Measurements from ENCODE around the gene MRPL24.

MRPL24 gene

GRCh38 chr1:156781585-156782186, 40.8 kb upstream of the MRPL24 start:
- CTCF ChIA-PET = interaction anchor here (0.9 to 3.1 kb wide), 15 partner anchors 9 to 109 kb away, joined by 3 to 22 read pairs (median 7); partner anchors contain the start of genes ISG20L2, METTL25B and NTRK1
- no peak for DNase-seq (ENCODE audit: low read depth, low spot score)
- H3K4me3 ChIP-seq (ENCODE audit: low read depth, low read length) = no peak overlapping the region
- no peak for TF ChIP-seq CTCF (IDR thresholded peaks at IDR 0.05; ENCODE audit: insufficient read depth, low read length, missing control alignments)
- POLR2A ChIA-PET = no interaction called here

GRCh38 chr1:156777573-156777972, 36.7 kb upstream of the MRPL24 start:
- ChIA-PET POLR2A (no interaction called here), CTCF (interaction anchor here (1.2 to 5.0 kb wide), 6 partner anchors 13 to 88 kb away, joined by 3 to 19 read pairs (median 8); partner anchors contain the start of gene NTRK1)
- no peak overlapping the region for H3K4me3 ChIP-seq (ENCODE audit: low read depth, low read length)

GRCh38 chr1:156776942-156777341, 36.1 kb upstream of the MRPL24 start:
- CTCF ChIA-PET = interaction anchor here (0.7 to 5.0 kb wide), 6 partner anchors 13 to 87 kb away, joined by 3 to 19 read pairs (median 4); partner anchors contain the start of gene NTRK1
- POLR2A ChIA-PET = interaction anchor here (1.1 kb wide), 1 partner anchor 10 kb away, joined by 3 read pairs; the partner anchor contains the start of gene PRCC
- no peak overlapping the region for H3K4me3 ChIP-seq (ENCODE audit: low read depth, low read length)
- TF ChIP-seq CTCF (IDR thresholded peaks at IDR 0.05; ENCODE audit: insufficient read depth, low read length, missing control alignments) = no peak
- no peak for DNase-seq (ENCODE audit: low read depth, low spot score)

More at GRCh38 chr1:156777573-156777972, 36.7 kb upstream of the MRPL24 start:
- TF ChIP-seq CTCF (IDR thresholded peaks at IDR 0.05; ENCODE audit: insufficient read depth, low read length, missing control alignments) = no peak
- no peak for DNase-seq (ENCODE audit: low read depth, low spot score)

- CTCF ChIA-PET = interaction anchor here (1.3 to 5.0 kb wide), 3 partner anchors 22 to 152 kb away, joined by 3 to 19 read pairs (median 3); no protein-coding TSS in a partner anchor
- H3K4me3 ChIP-seq (ENCODE audit: low read depth, low read length) = no peak overlapping the region
- no peak for DNase-seq (ENCODE audit: low read depth, low spot score)
- no peak for TF ChIP-seq CTCF (IDR thresholded peaks at IDR 0.05; ENCODE audit: insufficient read depth, low read length, missing control alignments)
- POLR2A ChIA-PET = interaction anchor here (0.6 kb wide), 1 partner anchor 85 kb away, joined by 3 read pairs; the partner anchor contains the start of gene NTRK1
These were observed 34.9 kb upstream of the MRPL24 start for GRCh38 chr1:156775799-156776198.

- POLR2A ChIA-PET = no interaction called here
- CTCF ChIA-PET = interaction anchor here (1.2 to 9.6 kb wide), 5 partner anchors 15 to 85 kb away, joined by 3 to 69 read pairs (median 19); partner anchors contain the start of genes ISG20L2 and METTL25B
- no peak overlapping the region for H3K4me3 ChIP-seq (ENCODE audit: low read depth, low read length)
- DNase-seq (ENCODE audit: low read depth, low spot score) = no peak
- no peak for TF ChIP-seq CTCF (IDR thresholded peaks at IDR 0.05; ENCODE audit: insufficient read depth, low read length, missing control alignments)
These were observed 32.7 kb upstream of the MRPL24 start for GRCh38 chr1:156773607-156774006.

- POLR2A ChIA-PET = no interaction called here
- TF ChIP-seq CTCF (IDR thresholded peaks at IDR 0.05; ENCODE audit: insufficient read depth, low read length, missing control alignments) = no peak
- no peak for DNase-seq (ENCODE audit: low read depth, low spot score)
- CTCF ChIA-PET = interaction anchor here (0.7 to 9.6 kb wide), 11 partner anchors 9 to 119 kb away, joined by 3 to 69 read pairs (median 4); partner anchors contain the start of genes INSRR, ISG20L2, METTL25B and NTRK1
- H3K4me3 ChIP-seq (ENCODE audit: low read depth, low read length) = no peak overlapping the region
These were observed 32.0 kb upstream of the MRPL24 start for GRCh38 chr1:156772728-156773497.

Data from AG04449 (cell line).